Stimulated activated CD4-positive, alpha-beta T cell treated with anti-CD3 and anti-CD28 coated beads, TNF-alpha, amount 100 ng/mL, for 24 hours (primary cell): ENCODE measurements around the gene C19orf73.
"Not testable (repeated sequence)": the region's sequence is repeated elsewhere in the genome, so short reads cannot be mapped to it uniquely, and the experiment has no call there.

ENCODE experiments used
- DNase-seq, 3 experiments: peaks; one replicate each; pipeline ENCODE4 v3.0.0-alpha.2; 2020; ENCODE audit warnings: low read depth in 3 of 3

The C19orf73 gene

GRCh38 chr19:49101160-49101559 is 17.8 kb downstream of the C19orf73 start:
- DNase-seq, result no peak

- no peak for DNase-seq
Observed at GRCh38 chr19:49098795-49099194, 20.1 kb downstream of the C19orf73 start.

GRCh38 chr19:49097453-49098288 is 21.3 kb downstream of the C19orf73 start:
- peak; percentile 35 to 61 (median 59) for DNase-seq

- no peak for DNase-seq
Observed at GRCh38 chr19:49094505-49095482, 24.1 kb downstream of the C19orf73 start.

- DNase-seq, result no peak
Observed at GRCh38 chr19:49092686-49093085, 26.3 kb downstream of the C19orf73 start.

- DNase-seq, result no peak
Observed at GRCh38 chr19:49091391-49092038, 27.4 kb downstream of the C19orf73 start.

GRCh38 chr19:49086296-49086695 is 32.6 kb downstream of the C19orf73 start:
- no peak for DNase-seq

GRCh38 chr19:49085868-49086232 is 33.1 kb downstream of the C19orf73 start:
- no peak for DNase-seq

GRCh38 chr19:49085020-49085867 is 33.7 kb downstream of the C19orf73 start, which contains the start of gene SNRNP70:
Gene SNRNP70 (plus strand): TSS chr19:49085451. CDS start chr19:49086415, 964 bp downstream.
- peak; percentile 98 for DNase-seq

GRCh38 chr19:49084206-49085019 is 34.5 kb downstream of the C19orf73 start:
- DNase-seq, result no peak

GRCh38 chr19:49081273-49081672 is 37.7 kb downstream of the C19orf73 start:
- DNase-seq, result no peak

GRCh38 chr19:49080392-49080791 is 38.6 kb downstream of the C19orf73 start:
- DNase-seq, result no peak

GRCh38 chr19:49074869-49075268 is 44.1 kb downstream of the C19orf73 start:
- DNase-seq, result not testable (repeated sequence)

GRCh38 chr19:49073514-49074378 is 45.2 kb downstream of the C19orf73 start:
- DNase-seq, result no peak

- DNase-seq, result no peak
Observed at GRCh38 chr19:49071860-49072547, 46.9 kb downstream of the C19orf73 start.

GRCh38 chr19:49070416-49070815 is 48.5 kb downstream of the C19orf73 start:
- no peak for DNase-seq

- no peak for DNase-seq
Observed at GRCh38 chr19:49069026-49069425, 49.9 kb downstream of the C19orf73 start.
